Purkinje cell (primary cell): ENCODE measurements around the gene MRPS17. TPM values are rescaled to one million over a fixed set of nuclear protein-coding genes. Genes with fewer than 3 reads are reported as not detected.

ENCODE experiments used
- polyA plus RNA-seq: library from polyadenylated mRNA; unstranded; fragments of >200 nt; fragmentation: Nextera tagmentation; gene quantifications from 2 replicates; pipeline ENCODE4 v1.2.1, GENCODE V29; 2014

MRPS17 gene
- polyA plus RNA-seq, result 80.3 and 85.6 TPM in 2 replicates

GRCh38 chr7:55951637-55952351, at the start of gene MRPS17:
TSS of gene MRPS17 (plus strand) at chr7:55951877. CDS start at chr7:55953196, 1,319 bp downstream.

GRCh38 chr7:55964261-55965099, 12.8 kb downstream of the MRPS17 start, which contains the start of gene NIPSNAP2:
TSS of gene NIPSNAP2 (plus strand) at chr7:55964585. CDS start at chr7:55964610, 25 bp downstream.

Other genes with a start within 250 kb of the MRPS17 start
- not detected in 2 replicates for gene SEPTIN14, start 89.1 kb upstream of the MRPS17 start, polyA plus RNA-seq
- 0.34 and 1.2 TPM in 2 replicates for gene ZNF713, start 64.4 kb upstream of the MRPS17 start, polyA plus RNA-seq
- gene NIPSNAP2, start 12.7 kb downstream of the MRPS17 start, polyA plus RNA-seq, result 45.6 and 47.7 TPM in 2 replicates
- gene PSPH, start 99.6 kb downstream of the MRPS17 start, polyA plus RNA-seq, result 3.2 and 5.8 TPM in 2 replicates
- 192 and 216 TPM in 2 replicates for gene CCT6A, start 99.9 kb downstream of the MRPS17 start, polyA plus RNA-seq
- 40.1 and 48.1 TPM in 2 replicates for gene SUMF2, start 112.4 kb downstream of the MRPS17 start, polyA plus RNA-seq
- 4.0 and 4.3 TPM in 2 replicates for gene PHKG1, start 141.1 kb downstream of the MRPS17 start, polyA plus RNA-seq
- gene CHCHD2, start 154.6 kb downstream of the MRPS17 start, polyA plus RNA-seq, result 338 and 445 TPM in 2 replicates
- 3.0 TPM in 1 of 2 replicates, not detected in the other for gene NUPR2, start 164.5 kb downstream of the MRPS17 start, polyA plus RNA-seq